ENCODE results near the gene GMPR2. TPM values are rescaled to one million over a fixed set of nuclear protein-coding genes. Genes with fewer than 3 reads are reported as not detected.

GMPR2 gene
- total RNA-seq, 6 donors from 2014 or later: 26.2 to 76.9 (median 47.2) TPM

DNA sequence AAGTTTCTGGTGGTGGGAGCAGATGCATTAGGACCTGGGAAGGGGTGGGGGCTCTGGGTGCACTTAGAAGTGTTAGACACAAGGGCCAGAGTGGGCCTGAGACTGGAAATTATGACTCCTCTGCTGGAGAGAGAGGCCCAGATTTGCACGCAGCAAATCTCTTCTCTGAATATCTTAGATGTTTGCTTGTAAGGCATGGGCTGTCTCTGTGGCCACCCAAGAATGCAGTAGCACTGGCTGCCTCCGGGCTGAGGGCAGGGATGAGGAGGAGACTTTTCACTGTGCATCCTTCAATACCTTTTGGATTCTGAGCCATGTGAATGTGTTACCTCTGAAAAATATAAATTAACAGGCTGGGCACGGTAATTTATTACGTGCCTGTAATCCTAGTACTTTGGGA is 52.6 kb downstream of the GMPR2 start:
- 73 to 96% methylated on average over 2 to 4 of the region's 4 CpGs for WGBS, 2 donors
- Histone ChIP-seq H3K4me3 (no peak overlapping the region), H3K4me1 (peaks cover 0 to 11% (median 5%) of the 10 kb centered on the region in 4 donors), H3K27ac (no peak overlapping the region), H3K36me3 (peaks cover 0 to 12% (median 10%) of the 10 kb centered on the region in 4 donors), H3K27me3 (no peaks in the 10 kb centered on the region), H3K9me3 (no peaks in the 10 kb centered on the region)
- DNase-seq (no peak), ATAC-seq (ENCODE audit: low FRiP score in 2 of 2) (no peak)
- TF ChIP-seq, protein P1, sequence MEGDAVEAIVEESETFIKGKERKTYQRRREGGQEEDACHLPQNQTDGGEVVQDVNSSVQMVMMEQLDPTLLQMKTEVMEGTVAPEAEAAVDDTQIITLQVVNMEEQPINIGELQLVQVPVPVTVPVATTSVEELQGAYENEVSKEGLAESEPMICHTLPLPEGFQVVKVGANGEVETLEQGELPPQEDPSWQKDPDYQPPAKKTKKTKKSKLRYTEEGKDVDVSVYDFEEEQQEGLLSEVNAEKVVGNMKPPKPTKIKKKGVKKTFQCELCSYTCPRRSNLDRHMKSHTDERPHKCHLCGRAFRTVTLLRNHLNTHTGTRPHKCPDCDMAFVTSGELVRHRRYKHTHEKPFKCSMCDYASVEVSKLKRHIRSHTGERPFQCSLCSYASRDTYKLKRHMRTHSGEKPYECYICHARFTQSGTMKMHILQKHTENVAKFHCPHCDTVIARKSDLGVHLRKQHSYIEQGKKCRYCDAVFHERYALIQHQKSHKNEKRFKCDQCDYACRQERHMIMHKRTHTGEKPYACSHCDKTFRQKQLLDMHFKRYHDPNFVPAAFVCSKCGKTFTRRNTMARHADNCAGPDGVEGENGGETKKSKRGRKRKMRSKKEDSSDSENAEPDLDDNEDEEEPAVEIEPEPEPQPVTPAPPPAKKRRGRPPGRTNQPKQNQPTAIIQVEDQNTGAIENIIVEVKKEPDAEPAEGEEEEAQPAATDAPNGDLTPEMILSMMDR (IDR thresholded peaks at IDR 0.05): no peak
- TF ChIP-seq EP300 (IDR thresholded peaks at IDR 0.05) (no peak), POLR2AphosphoS5 (IDR thresholded peaks at IDR 0.05) (no peak)

- H3K36me3 ChIP-seq: peaks cover 6 to 29% (median 26%) of the 10 kb centered on the region in 4 donors
- no peak overlapping the region for H3K27ac ChIP-seq
- no peak overlapping the region for H3K4me3 ChIP-seq
- 95 to 100% methylated on average over 5 of the region's 5 CpGs for WGBS, 2 donors
- no peaks in the 10 kb centered on the region for H3K27me3 ChIP-seq
- H3K4me1 ChIP-seq: peaks cover 0 to 4% (median 1%) of the 10 kb centered on the region in 4 donors
- no peak for TF ChIP-seq POLR2AphosphoS5 (IDR thresholded peaks at IDR 0.05)
- TF ChIP-seq EP300 (IDR thresholded peaks at IDR 0.05): no peak
- no peak for TF ChIP-seq POLR2A (IDR thresholded peaks at IDR 0.05)
- TF ChIP-seq, protein P1 (IDR thresholded peaks at IDR 0.05): no peak
- ATAC-seq (ENCODE audit: low FRiP score in 2 of 2) (no peak), DNase-seq (no peak)
- no peaks in the 10 kb centered on the region for H3K9me3 ChIP-seq
These were observed 54.3 kb downstream of the GMPR2 start for GRCh38 chr14:24286996-24287395.

Small RNA genes lying within 50 kb of the gene (small RNA-seq; reads per million reads assigned to genes)
- gene AL136295.4 (0 reads per million in 4 donors), gene CHMP4A (0 reads per million in 4 donors), gene MDP1 (0 to 0.13 (median 0) reads per million in 4 donors)

Other genes starting within 250 kb of the GMPR2 start
- gene DHRS4L2, start 244.0 kb upstream of the GMPR2 start, total RNA-seq: 10 to 100 TPM; 13.2 to 27.4 (median 18.2) TPM
- 10 to 100 TPM in 1 of 6 donors, 1 to 10 TPM in 3, under 1 TPM in 2; 0.39 to 15.7 (median 1.2) TPM for gene CARMIL3, start 180.9 kb upstream of the GMPR2 start, total RNA-seq
- gene CPNE6, start 161.4 kb upstream of the GMPR2 start, total RNA-seq: not detected
- gene PCK2, start 138.6 kb upstream of the GMPR2 start, total RNA-seq: 10 to 100 TPM; 27.2 to 70.3 (median 34.9) TPM
- 100 to 1,000 TPM in 2 of 6 donors, 10 to 100 TPM in 4; 68.4 to 138 (median 95.0) TPM for gene DCAF11, start 118.2 kb upstream of the GMPR2 start, total RNA-seq
- 1 to 10 TPM; 2.6 to 9.8 (median 4.4) TPM for gene NRL, start 118.0 kb upstream of the GMPR2 start, total RNA-seq
- gene FITM1, start 102.3 kb upstream of the GMPR2 start, total RNA-seq: under 1 TPM in 4 of 6 donors, not detected in 2; 0.63 to 0.89 (median 0.82) TPM
- 100 to 1,000 TPM in 5 of 6 donors, 10 to 100 TPM in 1; 56.6 to 206 (median 142) TPM for gene PSME1, start 96.7 kb upstream of the GMPR2 start, total RNA-seq
- gene EMC9, start 91.3 kb upstream of the GMPR2 start, total RNA-seq: 10 to 100 TPM in 5 of 6 donors, 1 to 10 TPM in 1; 8.6 to 13.8 (median 12.0) TPM
- gene PSME2, start 86.3 kb upstream of the GMPR2 start, total RNA-seq: 100 to 1,000 TPM in 3 of 6 donors, 10 to 100 TPM in 3; 58.5 to 144 (median 84.4) TPM
- gene RNF31, start 85.4 kb upstream of the GMPR2 start, total RNA-seq: 100 to 1,000 TPM in 2 of 6 donors, 10 to 100 TPM in 4; 52.1 to 173 (median 63.9) TPM
- 100 to 1,000 TPM in 3 of 6 donors, 10 to 100 TPM in 3; 78.2 to 192 (median 107) TPM for gene IRF9, start 71.7 kb upstream of the GMPR2 start, total RNA-seq
- 10 to 100 TPM; 16.0 to 76.5 (median 29.4) TPM for gene REC8, start 60.8 kb upstream of the GMPR2 start, total RNA-seq
- 10 to 100 TPM; 20.8 to 50.3 (median 35.2) TPM for gene IPO4, start 44.1 kb upstream of the GMPR2 start, total RNA-seq
- gene TM9SF1, start 37.5 kb upstream of the GMPR2 start, total RNA-seq: 10 to 100 TPM; 15.7 to 75.4 (median 53.8) TPM
- 1 to 10 TPM in 1 of 6 donors, not detected in 5; 1.3 TPM for gene TSSK4, start 27.2 kb upstream of the GMPR2 start, total RNA-seq
- gene CHMP4A, start 19.4 kb upstream of the GMPR2 start, total RNA-seq: 100 to 1,000 TPM in 1 of 6 donors, 10 to 100 TPM in 5; 39.9 to 112 (median 61.5) TPM
- 10 to 100 TPM in 4 of 6 donors, 1 to 10 TPM in 2; 8.1 to 21.1 (median 12.7) TPM for gene MDP1, start 16.9 kb upstream of the GMPR2 start, total RNA-seq
- 100 to 1,000 TPM in 4 of 6 donors, 10 to 100 TPM in 2; 39.8 to 144 (median 121) TPM for gene NEDD8, start 562 bp upstream of the GMPR2 start, total RNA-seq
- 100 to 1,000 TPM in 1 of 6 donors, 10 to 100 TPM in 5; 46.1 to 109 (median 86.4) TPM for gene TINF2, start 9.7 kb downstream of the GMPR2 start, total RNA-seq
- 10 to 100 TPM in 4 of 6 donors, 1 to 10 TPM in 2; 9.1 to 29.2 (median 11.1) TPM for gene TGM1, start 30.2 kb downstream of the GMPR2 start, total RNA-seq
- gene RABGGTA, start 38.7 kb downstream of the GMPR2 start, total RNA-seq: 100 to 1,000 TPM in 1 of 6 donors, 10 to 100 TPM in 5; 22.7 to 125 (median 58.9) TPM
- gene DHRS1, start 66.9 kb downstream of the GMPR2 start, total RNA-seq: 10 to 100 TPM; 23.0 to 60.3 (median 32.8) TPM
- 10 to 100 TPM; 13.3 to 31.4 (median 22.6) TPM for gene NOP9, start 66.9 kb downstream of the GMPR2 start, total RNA-seq
- 10 to 100 TPM in 5 of 6 donors, 1 to 10 TPM in 1; 9.4 to 14.8 (median 12.8) TPM for gene CIDEB, start 75.0 kb downstream of the GMPR2 start, total RNA-seq
- 10 to 100 TPM in 4 of 6 donors, 1 to 10 TPM in 2; 6.2 to 49.2 (median 10.9) TPM for gene LTB4R2, start 77.2 kb downstream of the GMPR2 start, total RNA-seq
- 10 to 100 TPM; 11.1 to 71.2 (median 17.7) TPM for gene LTB4R, start 78.6 kb downstream of the GMPR2 start, total RNA-seq
- gene ADCY4, start 102.1 kb downstream of the GMPR2 start, total RNA-seq: 100 to 1,000 TPM in 2 of 6 donors, 10 to 100 TPM in 4; 22.4 to 159 (median 43.7) TPM
- 10 to 100 TPM; 16.1 to 92.2 (median 29.1) TPM for gene RIPK3, start 107.1 kb downstream of the GMPR2 start, total RNA-seq
- gene NFATC4, start 135.3 kb downstream of the GMPR2 start, total RNA-seq: 10 to 100 TPM in 5 of 6 donors, 1 to 10 TPM in 1; 8.5 to 98.5 (median 42.1) TPM
- 10 to 100 TPM in 5 of 6 donors, 1 to 10 TPM in 1; 5.5 to 18.7 (median 14.4) TPM for gene NYNRIN, start 166.1 kb downstream of the GMPR2 start, total RNA-seq
- 1 to 10 TPM; 1.1 to 4.2 (median 3.1) TPM for gene CBLN3, start 196.7 kb downstream of the GMPR2 start, total RNA-seq
- gene KHNYN, start 197.0 kb downstream of the GMPR2 start, total RNA-seq: 100 to 1,000 TPM in 1 of 6 donors, 10 to 100 TPM in 5; 43.9 to 136 (median 66.4) TPM
- gene SDR39U1, start 209.8 kb downstream of the GMPR2 start, total RNA-seq: 10 to 100 TPM; 34.9 to 88.0 (median 52.6) TPM

Data from upper lobe of left lung (tissue), 6 donors.